HCT116 (cell line): ENCODE measurements around the gene ZSWIM9.

Source experiments
- CEBPB ChIP-seq: IDR thresholded peaks from 2 replicates; pipeline ENCODE4 v1.6.1; 2012; ENCODE audit warnings: low read depth
- EGR1 ChIP-seq: IDR thresholded peaks from 2 replicates; pipeline ENCODE4 v1.6.1; 2012; ENCODE audit warnings: low read depth
- POLR2A ChIP-seq: IDR thresholded peaks from 2 replicates; pipeline ENCODE4 v1.7.0; 2011; ENCODE audit warnings: borderline replicate concordance; ENCODE audit not compliant: insufficient read depth, insufficient read length; ENCODE audit errors: extremely low read depth
- RAD21 ChIP-seq: IDR thresholded peaks from 2 replicates; pipeline ENCODE4 v1.6.1; 2012; ENCODE audit warnings: low read depth, mild to moderate bottlenecking
- TF ChIP-seq, protein P1 (sequence below), 3 experiments: fragments of 200-600 bp in 1 of 3; sonication (generic) in 1 of 3; IDR thresholded peaks in 2 of 3; conservative IDR thresholded peaks in 1 of 3; 2 replicates each; pipeline ENCODE4 v1.5.1; 2012 to 2017; ENCODE audit warnings: low read depth in 2 of 3, low read length in 2 of 3, antibody characterized with exemption in 1 of 3, borderline replicate concordance in 1 of 3, control low read depth in 1 of 3, mild to moderate bottlenecking in 1 of 3, mixed read lengths in 1 of 3, mixed run types in 1 of 3, moderate library complexity in 1 of 3; ENCODE audit not compliant: insufficient read depth in 1 of 3
- TF ChIP-seq, protein P2 (sequence below): IDR thresholded peaks from 2 replicates; pipeline ENCODE4 v1.6.1; 2011; ENCODE audit warnings: mild to moderate bottlenecking, low read length, moderate library complexity; ENCODE audit not compliant: insufficient replicate concordance; ENCODE audit errors: extremely low read depth
- TF ChIP-seq, protein P3 (sequence below): IDR thresholded peaks from 2 replicates; pipeline ENCODE4 v1.6.1; 2012

- TF ChIP-seq, protein P1, sequence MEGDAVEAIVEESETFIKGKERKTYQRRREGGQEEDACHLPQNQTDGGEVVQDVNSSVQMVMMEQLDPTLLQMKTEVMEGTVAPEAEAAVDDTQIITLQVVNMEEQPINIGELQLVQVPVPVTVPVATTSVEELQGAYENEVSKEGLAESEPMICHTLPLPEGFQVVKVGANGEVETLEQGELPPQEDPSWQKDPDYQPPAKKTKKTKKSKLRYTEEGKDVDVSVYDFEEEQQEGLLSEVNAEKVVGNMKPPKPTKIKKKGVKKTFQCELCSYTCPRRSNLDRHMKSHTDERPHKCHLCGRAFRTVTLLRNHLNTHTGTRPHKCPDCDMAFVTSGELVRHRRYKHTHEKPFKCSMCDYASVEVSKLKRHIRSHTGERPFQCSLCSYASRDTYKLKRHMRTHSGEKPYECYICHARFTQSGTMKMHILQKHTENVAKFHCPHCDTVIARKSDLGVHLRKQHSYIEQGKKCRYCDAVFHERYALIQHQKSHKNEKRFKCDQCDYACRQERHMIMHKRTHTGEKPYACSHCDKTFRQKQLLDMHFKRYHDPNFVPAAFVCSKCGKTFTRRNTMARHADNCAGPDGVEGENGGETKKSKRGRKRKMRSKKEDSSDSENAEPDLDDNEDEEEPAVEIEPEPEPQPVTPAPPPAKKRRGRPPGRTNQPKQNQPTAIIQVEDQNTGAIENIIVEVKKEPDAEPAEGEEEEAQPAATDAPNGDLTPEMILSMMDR (IDR thresholded peaks at IDR 0.05 in 2 of 3, conservative IDR thresholded peaks at IDR 0.05 in 1 of 3; ENCODE audit: borderline replicate concordance in 1 of 3, insufficient read depth in 1 of 3, low read depth in 2 of 3, low read length in 2 of 3) = no peak
- no peak for TF ChIP-seq POLR2A
- no peak for TF ChIP-seq RAD21
- no peak for TF ChIP-seq EGR1
- TF ChIP-seq, protein P2, sequence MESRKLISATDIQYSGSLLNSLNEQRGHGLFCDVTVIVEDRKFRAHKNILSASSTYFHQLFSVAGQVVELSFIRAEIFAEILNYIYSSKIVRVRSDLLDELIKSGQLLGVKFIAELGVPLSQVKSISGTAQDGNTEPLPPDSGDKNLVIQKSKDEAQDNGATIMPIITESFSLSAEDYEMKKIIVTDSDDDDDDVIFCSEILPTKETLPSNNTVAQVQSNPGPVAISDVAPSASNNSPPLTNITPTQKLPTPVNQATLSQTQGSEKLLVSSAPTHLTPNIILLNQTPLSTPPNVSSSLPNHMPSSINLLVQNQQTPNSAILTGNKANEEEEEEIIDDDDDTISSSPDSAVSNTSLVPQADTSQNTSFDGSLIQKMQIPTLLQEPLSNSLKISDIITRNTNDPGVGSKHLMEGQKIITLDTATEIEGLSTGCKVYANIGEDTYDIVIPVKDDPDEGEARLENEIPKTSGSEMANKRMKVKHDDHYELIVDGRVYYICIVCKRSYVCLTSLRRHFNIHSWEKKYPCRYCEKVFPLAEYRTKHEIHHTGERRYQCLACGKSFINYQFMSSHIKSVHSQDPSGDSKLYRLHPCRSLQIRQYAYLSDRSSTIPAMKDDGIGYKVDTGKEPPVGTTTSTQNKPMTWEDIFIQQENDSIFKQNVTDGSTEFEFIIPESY = no peak
- no peak for TF ChIP-seq CEBPB
- TF ChIP-seq, protein P3, sequence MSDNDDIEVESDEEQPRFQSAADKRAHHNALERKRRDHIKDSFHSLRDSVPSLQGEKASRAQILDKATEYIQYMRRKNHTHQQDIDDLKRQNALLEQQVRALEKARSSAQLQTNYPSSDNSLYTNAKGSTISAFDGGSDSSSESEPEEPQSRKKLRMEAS = no peak
Observed at GRCh38 chr19:48230555-48231129, 60.2 kb downstream of the ZSWIM9 start.
